DOHH2 (cell line): ENCODE results near the gene OR8G5.
"Not testable (repeated sequence)": the region's sequence is repeated elsewhere in the genome, so short reads cannot be mapped to it uniquely, and the experiment has no call there.

Experiments used
- EZH2phosphoT487 ChIP-seq: fragments of 200-600 bp; sonication (generic); IDR thresholded peaks from 2 replicates; pipeline ENCODE4 v1.6.1; 2017; ENCODE audit warnings: borderline replicate concordance, mild to moderate bottlenecking, antibody characterized with exemption, low read length, moderate library complexity, mixed read lengths
- TF ChIP-seq, protein P1 (sequence below): fragments of 200-600 bp; sonication (generic); IDR thresholded peaks from one replicate; pipeline ENCODE4 v1.5.1; 2014; ENCODE audit warnings: antibody characterized with exemption, mild to moderate bottlenecking, low read depth, low read length; ENCODE audit not compliant: poor library complexity, severe bottlenecking

GRCh38 chr11:124224618-124225423 lies 31.4 kb upstream of the OR8G5 start:
- TF ChIP-seq, protein P1, sequence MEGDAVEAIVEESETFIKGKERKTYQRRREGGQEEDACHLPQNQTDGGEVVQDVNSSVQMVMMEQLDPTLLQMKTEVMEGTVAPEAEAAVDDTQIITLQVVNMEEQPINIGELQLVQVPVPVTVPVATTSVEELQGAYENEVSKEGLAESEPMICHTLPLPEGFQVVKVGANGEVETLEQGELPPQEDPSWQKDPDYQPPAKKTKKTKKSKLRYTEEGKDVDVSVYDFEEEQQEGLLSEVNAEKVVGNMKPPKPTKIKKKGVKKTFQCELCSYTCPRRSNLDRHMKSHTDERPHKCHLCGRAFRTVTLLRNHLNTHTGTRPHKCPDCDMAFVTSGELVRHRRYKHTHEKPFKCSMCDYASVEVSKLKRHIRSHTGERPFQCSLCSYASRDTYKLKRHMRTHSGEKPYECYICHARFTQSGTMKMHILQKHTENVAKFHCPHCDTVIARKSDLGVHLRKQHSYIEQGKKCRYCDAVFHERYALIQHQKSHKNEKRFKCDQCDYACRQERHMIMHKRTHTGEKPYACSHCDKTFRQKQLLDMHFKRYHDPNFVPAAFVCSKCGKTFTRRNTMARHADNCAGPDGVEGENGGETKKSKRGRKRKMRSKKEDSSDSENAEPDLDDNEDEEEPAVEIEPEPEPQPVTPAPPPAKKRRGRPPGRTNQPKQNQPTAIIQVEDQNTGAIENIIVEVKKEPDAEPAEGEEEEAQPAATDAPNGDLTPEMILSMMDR: not testable (repeated sequence)
- not testable (repeated sequence) for TF ChIP-seq EZH2phosphoT487
